GM21723 (cell line): ENCODE measurements around the gene MT1B.

Experiments used
- ATAC-seq: cut with Tn5 transposase; IDR thresholded peaks from one replicate; pipeline ENCODE4 v1.9.1; 2021; ENCODE audit warnings: mild to moderate bottlenecking, moderate library complexity; ENCODE audit not compliant: unreplicated experiment

Gene MT1B

DNA sequence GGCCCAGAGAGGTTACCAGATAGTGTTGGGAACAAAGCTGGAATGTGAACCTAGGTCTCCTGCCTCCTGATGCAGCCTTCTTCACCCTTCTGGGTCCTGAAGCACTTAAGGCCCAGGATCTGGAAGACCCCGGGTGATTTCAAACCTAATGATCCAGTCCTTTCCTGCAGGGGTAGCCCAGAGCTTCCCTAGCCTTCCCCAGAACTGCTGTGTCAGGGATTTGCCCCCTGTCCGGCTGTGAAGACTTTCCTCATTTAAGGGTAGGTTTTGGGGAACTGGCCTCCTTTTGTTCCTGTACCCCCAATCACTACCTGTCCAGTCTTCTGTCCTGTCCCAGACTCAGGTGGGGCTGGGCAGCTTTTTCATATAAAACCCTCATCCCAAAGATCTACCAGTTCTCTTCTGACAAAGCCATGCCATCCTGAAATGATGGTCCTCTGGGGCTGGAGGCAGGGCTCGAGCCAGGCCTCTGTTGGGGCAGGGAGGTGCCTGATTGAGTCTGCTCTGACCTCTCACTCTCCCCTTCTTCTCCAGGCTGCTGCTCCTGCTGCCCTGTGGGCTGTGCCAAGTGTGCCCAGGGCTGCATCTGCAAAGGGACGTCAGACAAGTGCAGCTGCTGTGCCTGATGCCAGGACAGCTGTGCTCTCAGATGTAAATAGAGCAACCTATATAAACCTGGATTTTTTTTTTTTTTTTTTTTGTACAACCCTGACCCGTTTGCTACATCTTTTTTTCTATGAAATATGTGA is 31.9 kb downstream of the MT1B start:
- ATAC-seq = no peak

DNA sequence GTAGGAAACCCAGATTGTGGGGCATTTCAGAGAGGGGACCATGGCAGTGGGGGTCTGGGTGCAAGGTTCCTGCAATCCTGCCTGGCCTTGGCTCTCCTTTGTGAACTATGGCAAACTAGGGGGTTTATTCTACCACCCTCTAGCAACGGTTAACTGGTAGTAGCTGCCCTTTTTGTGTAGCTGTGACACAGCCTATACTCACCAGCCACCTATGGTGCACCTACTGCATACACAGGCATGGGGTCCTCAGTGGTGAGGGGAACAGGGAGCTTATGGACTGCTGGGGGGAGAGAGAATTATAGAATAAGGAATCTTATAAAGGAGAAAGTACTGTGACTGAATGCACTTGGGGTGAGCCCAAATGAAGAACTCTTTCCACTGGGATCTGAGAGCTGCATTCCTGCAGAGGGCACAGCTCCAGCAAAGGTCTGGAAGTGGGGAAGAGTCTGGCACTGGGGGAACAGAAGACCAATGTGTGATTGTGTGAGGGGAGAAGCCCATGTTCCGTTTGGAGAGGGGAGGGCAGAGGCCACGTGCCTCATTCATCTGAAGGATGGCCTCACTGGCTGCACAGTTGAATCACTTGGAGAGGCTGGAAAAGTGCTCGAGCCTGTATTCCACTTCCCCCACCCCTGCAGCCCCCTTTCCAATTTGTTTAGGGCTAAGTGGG is 32.7 kb downstream of the MT1B start:
- no peak for ATAC-seq

DNA sequence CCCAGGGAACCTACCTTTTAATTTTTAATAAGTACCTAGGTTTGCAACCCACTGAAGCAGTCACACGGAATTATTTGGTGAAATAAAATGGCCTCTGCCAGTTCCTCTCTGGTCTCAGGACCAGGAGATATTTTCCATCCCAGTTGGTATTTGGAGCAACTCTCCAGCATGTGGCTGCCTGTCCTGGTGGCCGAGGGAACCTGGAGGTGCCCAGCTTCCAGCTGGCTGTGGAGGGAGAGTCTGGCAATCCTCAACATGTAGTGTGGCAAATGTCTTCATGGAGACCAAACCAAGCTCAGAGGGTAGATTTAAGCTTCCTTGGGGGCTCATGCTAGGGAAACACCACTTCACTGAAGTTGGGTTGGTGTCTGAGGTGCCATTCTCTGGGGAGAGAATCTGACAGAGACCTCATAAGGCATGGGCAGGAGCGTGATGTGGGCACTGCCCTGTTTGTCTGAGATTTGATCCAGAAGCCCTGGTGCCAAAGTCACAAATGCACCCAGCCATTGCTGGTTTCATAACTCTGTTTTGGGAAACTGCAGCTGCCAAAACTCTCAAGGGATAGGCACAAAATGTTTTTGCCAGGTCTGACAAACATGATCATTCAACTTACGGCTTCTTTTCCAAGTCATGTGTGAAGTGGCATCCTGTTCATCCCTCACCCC is 33.4 kb downstream of the MT1B start:
- no peak for ATAC-seq

DNA sequence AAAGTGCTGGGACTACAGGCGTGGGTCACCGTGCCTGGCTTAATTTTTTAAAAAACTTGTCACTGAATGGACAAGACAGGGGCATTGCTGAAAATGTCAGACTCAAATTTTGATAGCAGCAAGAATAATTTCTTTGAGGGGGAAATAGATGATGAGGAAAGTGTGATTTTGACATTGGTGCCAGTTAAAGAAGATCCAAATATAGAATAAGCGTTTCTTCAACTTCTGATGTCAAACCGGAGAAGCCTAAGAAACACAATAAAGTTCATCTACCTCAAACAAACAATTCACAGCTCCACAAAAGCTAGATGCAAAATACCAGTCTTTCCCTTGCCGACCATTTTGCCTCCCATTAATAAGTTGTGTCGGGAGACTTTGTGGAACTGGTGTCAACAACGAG is 35.1 kb downstream of the MT1B start:
- ATAC-seq = no peak

DNA sequence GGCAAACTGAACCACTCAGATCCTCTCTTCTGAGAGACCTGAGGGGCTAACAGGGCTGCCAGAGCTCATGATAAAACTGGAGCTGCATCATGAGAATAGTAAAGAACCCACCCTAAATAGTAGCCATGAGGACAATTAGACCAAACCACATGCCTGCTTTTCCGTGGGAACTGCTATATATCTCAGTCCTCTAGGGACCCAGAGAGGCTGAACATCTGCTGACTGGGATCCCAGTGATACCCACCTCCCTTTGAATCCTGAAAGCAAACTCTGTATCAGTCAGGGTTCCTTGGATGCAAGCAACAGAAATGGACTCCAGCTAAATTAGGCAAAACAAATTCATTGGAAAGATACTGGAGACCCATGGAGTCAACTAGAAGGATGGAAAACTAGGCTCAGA is 37.1 kb downstream of the MT1B start:
- no peak for ATAC-seq

DNA sequence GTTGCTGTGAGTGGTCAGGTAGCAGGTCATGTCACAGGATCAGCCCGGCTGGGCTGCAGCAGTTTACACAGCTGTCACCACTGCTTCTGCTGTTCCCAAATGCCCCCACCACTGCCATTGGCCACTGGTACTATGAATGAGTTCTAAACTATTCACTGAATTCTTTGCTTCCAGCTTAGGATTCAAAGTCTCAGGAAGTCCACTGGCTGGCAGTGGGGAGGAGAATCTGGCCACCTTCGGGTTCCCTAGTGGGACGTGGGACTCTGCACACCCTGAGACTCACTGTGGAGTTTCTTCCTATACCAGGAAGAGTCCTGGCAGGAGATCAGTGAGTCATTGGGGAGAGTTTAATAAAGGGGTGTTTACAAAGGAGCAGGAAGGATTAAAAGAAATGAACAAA is 37.5 kb downstream of the MT1B start:
- ATAC-seq = no peak

DNA sequence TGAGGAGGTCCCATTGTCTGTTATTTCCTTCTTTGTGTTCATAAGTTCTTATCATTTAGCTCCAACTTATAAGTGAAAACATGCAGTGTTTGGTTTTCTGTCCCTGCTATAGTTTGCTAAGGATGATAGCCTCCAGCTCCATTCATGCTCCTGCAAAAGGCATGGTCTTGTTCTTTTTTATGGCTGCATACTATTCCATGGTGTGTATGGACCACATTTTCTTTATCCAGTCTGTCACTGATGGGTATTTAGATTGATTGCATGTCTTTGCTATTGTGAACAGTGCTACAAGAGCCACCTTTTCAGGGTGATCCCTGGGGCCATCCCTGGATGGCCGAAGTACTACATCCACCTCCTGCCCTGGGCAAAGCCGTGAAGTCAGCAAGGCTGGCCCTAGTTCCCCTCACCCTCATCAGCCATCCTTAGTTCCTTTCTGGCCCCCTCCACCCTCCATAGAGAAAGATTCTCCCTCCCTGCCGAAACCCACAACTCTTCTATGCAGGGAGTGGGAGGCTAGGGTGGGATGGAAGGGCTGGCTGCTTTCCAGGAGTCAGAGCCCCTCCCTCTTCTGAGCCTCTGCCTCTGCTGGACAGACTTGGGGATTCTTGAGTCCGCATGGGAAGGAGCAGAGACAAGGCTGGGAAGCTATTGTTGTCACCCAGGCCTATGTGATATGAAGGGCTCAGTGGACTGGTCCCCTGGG is 38.9 kb downstream of the MT1B start:
- ATAC-seq = no peak

DNA sequence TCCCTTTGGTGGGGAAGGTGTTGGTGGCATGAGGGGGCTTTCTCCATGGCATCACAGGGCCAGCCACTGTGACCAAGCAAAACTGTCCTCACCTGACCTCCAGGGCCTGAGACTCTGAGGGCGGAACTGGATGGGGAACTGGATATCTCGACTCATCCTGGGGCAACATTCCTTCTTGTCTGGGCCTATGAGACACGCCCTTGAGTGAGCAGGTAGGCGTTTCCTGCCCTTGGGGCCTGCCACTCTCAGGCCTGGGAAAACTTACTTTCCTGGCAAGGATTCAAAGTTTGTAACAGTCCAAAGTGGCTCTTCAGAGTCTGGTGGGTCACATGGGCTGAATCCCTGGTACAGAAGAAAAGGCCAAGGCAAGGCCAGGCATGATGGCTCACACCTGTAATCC is 40.2 kb downstream of the MT1B start:
- no peak for ATAC-seq

DNA sequence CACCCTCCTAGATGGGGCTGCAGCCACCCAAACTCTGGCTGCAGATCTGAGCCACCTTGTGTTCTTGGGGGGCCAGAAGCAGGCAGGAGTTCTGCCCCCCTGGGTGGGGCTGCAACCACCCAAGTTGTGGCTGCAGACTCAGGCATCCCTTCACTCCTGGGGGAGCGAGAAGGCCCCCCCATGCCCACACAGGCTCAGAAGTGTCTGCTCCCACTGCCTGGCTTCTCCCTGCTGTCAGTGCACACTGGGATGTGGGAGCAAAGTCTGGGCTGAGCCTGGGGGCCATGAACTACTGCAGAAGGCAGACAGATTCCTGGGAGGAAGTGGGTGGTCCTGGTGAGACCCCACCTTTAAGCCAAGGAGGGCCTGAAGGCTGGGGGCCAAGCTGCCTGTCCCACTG is 43.6 kb downstream of the MT1B start:
- no peak for ATAC-seq

DNA sequence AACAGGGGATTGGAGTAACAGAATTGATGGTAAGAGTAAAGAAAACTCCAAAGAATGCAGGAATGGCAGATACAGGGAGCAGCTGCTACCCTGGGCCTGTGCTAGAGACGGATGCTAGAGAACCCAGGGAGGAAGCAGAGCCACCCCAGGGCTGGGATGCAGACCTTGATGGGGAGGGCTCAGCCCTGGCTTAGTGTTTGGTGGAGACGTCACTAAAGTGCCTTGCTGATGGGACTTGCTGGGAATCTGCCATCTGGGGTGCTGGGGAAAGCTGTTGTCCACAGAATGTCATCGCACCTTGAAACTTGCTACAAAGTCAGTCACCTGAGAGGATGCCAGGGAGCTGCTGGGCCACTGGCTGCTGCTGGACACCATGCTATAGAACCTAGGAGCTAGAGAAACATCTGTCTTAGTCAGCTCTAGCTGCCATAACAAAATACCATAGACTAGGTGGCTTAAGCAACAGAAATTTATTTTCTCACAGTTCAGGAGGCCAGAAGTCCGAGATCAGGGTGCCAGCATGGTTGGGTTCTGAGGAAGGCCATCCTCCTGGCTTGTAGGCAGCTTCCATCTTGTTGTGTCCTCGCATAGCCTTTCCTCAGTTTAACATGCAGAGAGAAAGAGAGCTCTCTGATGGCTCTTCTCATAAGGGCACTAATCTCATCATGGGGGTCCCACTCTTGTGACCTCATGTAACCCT is 45.9 kb downstream of the MT1B start:
- ATAC-seq = no peak

DNA sequence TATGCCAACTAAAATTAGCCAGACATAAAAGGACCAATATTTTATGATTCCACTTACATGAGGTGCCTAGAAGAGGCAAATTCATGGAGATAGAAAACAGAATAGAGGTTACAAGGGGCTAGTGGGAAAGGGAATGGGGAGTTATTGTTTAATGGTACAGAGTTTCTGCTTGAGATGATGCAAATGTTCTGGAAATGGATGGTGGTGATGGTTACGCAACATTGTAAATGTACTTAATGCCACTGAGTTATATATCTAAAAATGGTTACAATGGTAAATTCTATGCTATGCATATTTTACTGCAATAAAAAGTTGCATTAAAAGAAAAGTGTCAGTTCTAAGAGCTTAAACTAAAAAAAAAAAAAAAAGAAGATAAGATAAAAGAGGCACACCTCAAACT is 48.5 kb downstream of the MT1B start:
- no peak for ATAC-seq

DNA sequence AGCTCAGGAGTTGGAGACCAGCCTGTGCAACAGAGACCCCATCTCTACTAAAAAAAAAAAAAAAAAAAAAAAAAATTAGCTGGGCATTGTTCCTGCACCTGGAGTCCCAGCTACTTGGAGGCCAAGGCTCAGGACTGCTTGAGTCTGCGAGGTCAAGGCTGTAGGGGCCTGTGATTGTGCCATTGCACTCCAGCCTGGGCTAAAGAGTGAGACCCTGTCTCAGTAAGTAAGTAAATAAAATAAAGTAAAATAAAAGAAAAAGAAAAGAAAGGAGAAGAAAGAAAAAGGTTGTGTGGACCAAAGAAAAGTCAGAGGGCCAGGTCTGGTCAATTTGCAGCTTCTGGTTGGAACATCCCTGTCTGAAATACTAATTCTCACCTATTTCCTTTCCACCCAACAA is 48.9 kb downstream of the MT1B start:
- ATAC-seq = no peak

DNA sequence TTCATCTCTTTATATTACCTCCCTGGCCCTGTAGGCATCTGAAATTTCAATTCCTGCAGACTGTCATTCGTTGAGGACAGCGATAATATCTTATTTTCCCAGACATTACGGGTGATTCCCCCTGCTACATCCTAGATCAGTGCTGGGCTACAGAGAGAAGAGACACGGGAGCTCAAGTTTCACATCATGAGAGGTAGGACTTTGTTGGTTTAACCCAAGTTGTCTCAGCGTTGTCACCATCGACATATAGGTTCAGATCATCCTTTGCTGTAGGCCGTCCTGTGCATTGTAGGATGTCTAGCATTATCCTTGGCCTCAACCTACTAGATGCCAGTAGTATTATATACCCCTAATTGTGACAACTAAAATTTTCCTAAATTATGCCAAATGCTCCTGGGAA is 49.8 kb downstream of the MT1B start:
- ATAC-seq = no peak
